Spleen (tissue), 11 donors: ENCODE results near the gene RSBN1. TPM values are rescaled to one million over a fixed set of nuclear protein-coding genes. Genes with fewer than 3 reads are reported as not detected.

Source experiments
- DNase-seq: peaks from one replicate; pipeline ENCODE4 v3.0.0-alpha.2; 2020
- H3K27ac ChIP-seq, 8 donors: fragments of 200-600 bp; sonication (generic) in 7 of 8; 1 replicate in 4 of 8; 2 replicates in 4 of 8; pipeline versions ENCODE4 v1.5.0 to v1.8.0; 2016 to 2021; ENCODE audit warnings: inconsistent platforms in 4 of 8, mild to moderate bottlenecking in 4 of 8, moderate library complexity in 1 of 8
- H3K27me3 ChIP-seq, 7 donors: fragments of 200-600 bp; sonication (generic) in 6 of 7; replicated peaks in 1 of 7; 1 replicate in 4 of 7; 2 replicates in 3 of 7; pipeline versions ENCODE4 v1.5.0 to v1.8.0; 2016 to 2021; ENCODE audit warnings: inconsistent platforms in 3 of 7, mild to moderate bottlenecking in 1 of 7
- H3K36me3 ChIP-seq, 6 donors: fragments of 200-600 bp; sonication (generic) in 5 of 6; 1 replicate in 4 of 6; 2 replicates in 2 of 6; pipeline versions ENCODE4 v1.5.0 to v1.8.0; 2016 to 2021; ENCODE audit warnings: inconsistent platforms in 2 of 6
- H3K4me1 ChIP-seq, 6 donors: fragments of 200-600 bp; sonication (generic) in 5 of 6; 1 replicate in 3 of 6; 2 replicates in 3 of 6; pipeline versions ENCODE4 v1.5.0 to v1.8.0; 2016 to 2021; ENCODE audit warnings: inconsistent platforms in 3 of 6
- H3K4me3 ChIP-seq, 8 donors: fragments of 200-600 bp; sonication (generic) in 7 of 8; 1 replicate in 4 of 8; 2 replicates in 4 of 8; pipeline versions ENCODE4 v1.5.0 to v1.8.0; 2016 to 2021; ENCODE audit warnings: inconsistent platforms in 4 of 8, mild to moderate bottlenecking in 4 of 8, moderate library complexity in 2 of 8
- H3K9me3 ChIP-seq, 8 donors: fragments of 200-600 bp; sonication (generic) in 7 of 8; 1 replicate in 4 of 8; 2 replicates in 4 of 8; pipeline versions ENCODE4 v1.5.0 to v1.8.0; 2016 to 2021; ENCODE audit warnings: inconsistent platforms in 4 of 8
- CTCF ChIP-seq, 11 experiments: fragments of 200-600 bp in 7 of 11; fragments of 450-650 bp in 4 of 11; sonication (generic) in 4 of 11; IDR thresholded peaks in 8 of 11; conservative IDR thresholded peaks in 3 of 11; 1 replicate in 7 of 11; 2 replicates in 4 of 11; pipeline versions ENCODE4 v1.4.0 to v1.8.0; 2016 to 2021; ENCODE audit warnings: antibody characterized with exemption in 11 of 11, inconsistent platforms in 4 of 11, mild to moderate bottlenecking in 1 of 11
- POLR2A ChIP-seq, 3 donors: fragments of 450-650 bp; IDR thresholded peaks; one replicate each; pipeline ENCODE4 v1.5.1; 2017; ENCODE audit warnings: antibody characterized with exemption in 3 of 3, mild to moderate bottlenecking in 1 of 3
- POLR2AphosphoS5 ChIP-seq, 3 donors: sonication (generic); formaldehyde crosslinking; IDR thresholded peaks; one replicate each; pipeline ENCODE4 v1.5.1; 2017; ENCODE audit warnings: antibody characterized with exemption in 3 of 3
- WGBS, 5 donors: extraction: QIAGEN DNeasy Blood & Tissue Kit in 3 of 5; methylation state at CpG; one replicate each; pipeline versions ENCODE4 v1.1.5 to v1.1.7; 2013 to 2018; 5-methylcytosine and 5-hydroxymethylcytosine counted together
- intact Hi-C: fragments of 100-400 bp; cut with DNase I; formaldehyde crosslinking; loops from one replicate; pipeline ENCODE4 v1.15.0; 2023; ENCODE audit warnings: low total_unique reads
- polyA plus RNA-seq, 3 donors: library from polyadenylated mRNA; stranded (reverse); fragments of 200-250 nt; gene quantifications; one replicate each; pipeline ENCODE4 v1.2.1, GENCODE V29; 2013
- total RNA-seq, 7 donors: library from RNA; depleted of rRNA in 3 of 7; stranded (reverse); fragments of >200 nt in 3 of 7; fragmentation: NEBNext Ultra II Directional in 4 of 7; extraction: Animal tissue kit (Norgen Biotek cat#: 25700) in 4 of 7; gene quantifications; one replicate each; pipeline versions ENCODE4 v1.1.0 to v1.2.1, GENCODE V29; 2016 to 2021
- donor health status: healthy with polysubstance abuse.
- donor health status: DM: no; HTN: no; CAD: no; lungs with moderate emphysema.
- donor health status: DM: no; HTN: no; CAD: no.
- donor health status: Bipolar disorder and iron deficiency.
- donor health status: healthy.
- donor health status: DM: no; HTN: no; CAD: no.
- donor health status: DM: yes; HTN: yes; CAD: no.

The RSBN1 gene
- total and polyA plus RNA-seq, 10 donors, result 5.4 to 34.0 (median 25.7) TPM

DNA sequence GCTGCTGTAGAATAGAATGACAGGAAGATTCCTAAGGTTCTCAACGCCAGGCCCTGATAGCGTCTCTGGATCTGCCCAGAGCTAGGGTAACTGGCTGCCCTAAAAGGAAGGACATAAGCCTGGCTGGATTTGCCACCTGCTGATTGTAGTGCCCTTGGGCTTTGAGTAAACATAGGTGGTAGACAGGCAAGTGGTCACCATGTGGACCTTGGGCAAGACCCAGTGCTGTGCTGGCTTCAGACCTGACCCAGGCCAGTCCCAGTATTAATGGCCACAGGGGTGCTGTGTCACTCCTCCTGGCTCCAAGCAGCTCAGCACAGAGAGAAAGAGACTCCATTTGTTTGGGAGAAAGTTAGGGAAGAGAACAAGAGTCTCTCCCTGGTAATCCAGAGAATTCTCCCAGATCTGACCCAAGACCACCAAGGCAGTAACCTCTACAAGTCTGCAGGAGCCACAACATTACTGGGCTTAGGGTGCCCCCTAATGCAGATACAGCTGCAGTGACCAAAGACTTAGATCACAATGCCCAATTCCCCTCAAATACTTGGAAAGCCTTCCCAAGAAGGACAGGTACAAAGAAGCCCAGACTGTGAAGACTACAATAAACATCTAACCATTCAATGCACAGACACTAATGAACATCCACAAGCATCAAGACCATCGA, 97.5 kb downstream of the RSBN1 start:
- H3K4me1 ChIP-seq, result no peaks in the 10 kb centered on the region
- H3K27me3 ChIP-seq, result no peaks in the 10 kb centered on the region
- H3K9me3 ChIP-seq, result peaks cover 0 to 25% (median 19%) of the 10 kb centered on the region in 8 donors
- intact Hi-C loops, result no loop called here
- 96 to 100% (median 97%) methylated on average over 3 of the region's 3 CpGs for WGBS, 5 donors
- H3K4me3 ChIP-seq, result no peak overlapping the region
- no peak for TF ChIP-seq POLR2A (IDR thresholded peaks at IDR 0.05)
- no peak for TF ChIP-seq POLR2AphosphoS5 (IDR thresholded peaks at IDR 0.05)
- no peak for TF ChIP-seq CTCF (IDR thresholded peaks at IDR 0.05 in 8 of 11, conservative IDR thresholded peaks at IDR 0.05 in 3 of 11)
- H3K36me3 ChIP-seq, result peaks cover 0 to 92% (median 29%) of the 10 kb centered on the region in 6 donors
- no peak overlapping the region for H3K27ac ChIP-seq
- no peak for DNase-seq

Other genes starting within 250 kb of the RSBN1 start
- 10 to 100 TPM; 18.3 to 47.6 (median 25.9) TPM for gene PHTF1, start 53.0 kb downstream of the RSBN1 start, total RNA-seq
- 1 to 10 TPM; 5.6 to 9.0 (median 7.4) TPM for gene PHTF1, start 53.0 kb downstream of the RSBN1 start, polyA plus RNA-seq
- 10 to 100 TPM; 22.2 to 42.9 (median 29.3) TPM for gene PTPN22, start 59.2 kb upstream of the RSBN1 start, total RNA-seq
- gene PTPN22, start 59.2 kb upstream of the RSBN1 start, polyA plus RNA-seq, result 10 to 100 TPM; 10.4 to 25.3 (median 14.3) TPM
- gene BCL2L15, start 75.1 kb upstream of the RSBN1 start, total RNA-seq, result 1 to 10 TPM; 1.5 to 7.1 (median 2.2) TPM
- under 1 TPM; 0.64 to 0.83 (median 0.67) TPM for gene BCL2L15, start 75.1 kb upstream of the RSBN1 start, polyA plus RNA-seq
- 10 to 100 TPM; 23.9 to 58.0 (median 33.1) TPM for gene AP4B1, start 92.3 kb upstream of the RSBN1 start, total RNA-seq
- 10 to 100 TPM; 24.9 to 52.3 (median 27.5) TPM for gene AP4B1, start 92.3 kb upstream of the RSBN1 start, polyA plus RNA-seq
- gene DCLRE1B, start 92.8 kb upstream of the RSBN1 start, total RNA-seq, result 10 to 100 TPM in 1 of 7 donors, 1 to 10 TPM in 6; 6.7 to 10.5 (median 8.0) TPM
- 1 to 10 TPM; 1.9 to 3.5 (median 2.4) TPM for gene DCLRE1B, start 92.8 kb upstream of the RSBN1 start, polyA plus RNA-seq
- 10 to 100 TPM; 62.5 to 92.3 (median 76.5) TPM for gene HIPK1, start 116.8 kb upstream of the RSBN1 start, total RNA-seq
- 10 to 100 TPM in 1 of 3 donors, 1 to 10 TPM in 2; 7.1 to 10.4 (median 7.2) TPM for gene HIPK1, start 116.8 kb upstream of the RSBN1 start, polyA plus RNA-seq
- 10 to 100 TPM in 1 of 7 donors, 1 to 10 TPM in 6; 1.2 to 10.9 (median 6.6) TPM for gene OLFML3, start 167.0 kb upstream of the RSBN1 start, total RNA-seq
- gene OLFML3, start 167.0 kb upstream of the RSBN1 start, polyA plus RNA-seq, result 1 to 10 TPM; 2.6 to 6.1 (median 3.8) TPM